HG02973 (cell line): ENCODE measurements around the gene ZHX3.
"Not testable (repeated sequence)": the region's sequence is repeated elsewhere in the genome, so short reads cannot be mapped to it uniquely, and the experiment has no call there.

Source experiments
- ATAC-seq: cut with Tn5 transposase; IDR thresholded peaks from one replicate; pipeline ENCODE4 v1.9.1; 2021; ENCODE audit warnings: moderate library complexity; ENCODE audit not compliant: unreplicated experiment

The ZHX3 gene

DNA sequence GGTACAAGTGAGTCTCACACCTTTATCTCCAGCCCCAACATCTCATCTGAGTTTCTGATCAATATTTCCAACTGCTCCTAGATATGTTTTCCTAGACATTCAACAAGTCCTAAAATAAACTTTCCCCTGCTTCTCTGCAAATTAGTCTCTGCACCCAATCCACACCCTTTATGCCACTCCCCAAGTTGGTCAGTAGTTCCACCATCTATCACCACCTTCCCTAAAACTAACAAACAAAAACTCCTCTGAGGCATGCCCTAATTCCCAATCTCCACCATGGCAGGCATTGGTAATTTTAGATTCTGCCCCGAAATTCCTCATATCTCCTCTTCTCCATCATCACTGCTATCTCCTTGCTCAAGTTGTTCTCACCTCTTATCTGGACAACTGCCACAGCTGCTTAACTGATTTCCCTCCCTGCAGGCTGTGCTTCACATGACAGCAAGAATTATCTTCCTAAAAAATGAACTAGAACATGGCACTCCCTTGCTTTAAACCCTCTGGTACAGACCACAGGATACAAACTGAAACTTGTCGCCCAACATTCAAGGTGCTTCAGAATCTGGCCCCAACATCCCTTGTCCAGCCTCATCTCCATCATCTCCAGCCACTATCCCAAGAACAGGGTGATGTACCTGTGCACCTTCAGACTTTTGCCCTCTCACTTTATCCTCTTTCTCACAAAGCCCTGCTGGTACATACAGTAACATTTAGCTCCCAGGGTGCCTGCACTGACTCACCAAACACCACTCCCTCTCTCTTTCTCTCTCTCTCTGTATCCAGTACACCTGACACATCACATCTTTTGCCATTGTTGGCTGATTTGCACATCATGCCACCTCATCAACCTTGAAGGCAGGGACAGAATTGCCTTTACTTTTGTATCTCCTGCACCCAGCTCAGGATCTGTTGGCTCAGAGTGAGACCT lies 55.5 kb downstream of the ZHX3 start:
- no peak for ATAC-seq

DNA sequence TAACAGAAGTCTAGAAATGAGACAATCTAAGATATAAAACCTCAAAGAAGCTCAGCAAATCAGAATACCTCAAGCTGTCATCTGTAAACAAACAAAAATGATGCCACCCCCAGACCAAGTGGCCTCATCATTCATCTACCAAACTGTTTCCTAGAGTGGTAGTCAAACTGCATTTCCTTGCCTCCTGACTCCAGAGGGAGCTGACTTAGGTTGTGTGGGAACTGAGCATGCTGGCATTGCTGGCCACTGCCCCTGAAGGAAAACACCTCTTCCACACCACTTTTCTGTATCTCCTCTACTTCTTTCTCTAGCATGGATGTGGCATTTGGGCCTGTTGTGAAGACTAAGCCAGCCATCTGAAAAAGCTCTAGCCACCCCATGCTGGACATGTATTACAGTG lies 56.3 kb downstream of the ZHX3 start:
- no peak for ATAC-seq

- ATAC-seq = no peak
These were observed 56.8 kb downstream of the ZHX3 start for GRCh38 chr20:41260734-41261220.

DNA sequence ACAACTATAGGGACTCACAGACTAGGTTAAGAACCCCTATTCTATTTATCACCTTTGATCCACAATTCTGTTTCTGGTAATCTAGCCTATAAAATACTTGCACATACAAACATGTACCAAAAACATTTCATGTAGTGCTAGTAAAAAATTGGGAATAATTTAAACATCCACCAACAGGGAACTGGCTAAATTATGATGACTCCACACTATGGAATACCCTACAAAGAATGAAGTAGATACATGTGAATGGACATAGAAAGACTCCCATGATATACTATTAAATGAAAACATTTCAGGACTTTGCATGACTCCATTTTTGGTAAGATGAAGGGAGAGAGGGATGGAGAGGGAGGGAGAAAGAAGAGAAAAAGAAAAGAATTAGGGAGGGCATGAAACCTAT lies 58.2 kb downstream of the ZHX3 start:
- no peak for ATAC-seq

GRCh38 chr20:41258474-41258873 lies 59.1 kb downstream of the ZHX3 start:
- no peak for ATAC-seq

DNA sequence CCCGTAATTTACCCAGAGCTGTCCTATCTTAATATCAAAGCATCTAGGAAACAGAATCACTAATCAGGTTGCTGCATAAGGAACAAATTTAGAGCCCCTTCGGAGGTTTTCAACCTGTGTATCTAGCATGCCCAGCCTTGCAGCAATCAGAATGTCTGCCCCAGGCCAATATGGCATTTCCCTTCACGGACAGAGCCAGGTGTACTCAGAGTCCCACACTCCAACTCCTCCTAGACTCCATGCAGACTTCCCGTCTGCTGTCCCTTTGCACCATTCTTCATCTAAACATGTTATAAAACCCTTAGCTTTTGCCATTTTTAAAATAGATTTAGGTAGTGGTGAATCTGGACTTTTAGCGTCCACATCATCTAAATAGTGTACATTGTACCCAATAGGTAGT lies 61.0 kb downstream of the ZHX3 start:
- no peak for ATAC-seq

GRCh38 chr20:41255655-41256054 lies 61.9 kb downstream of the ZHX3 start:
- no peak for ATAC-seq

GRCh38 chr20:41249411-41250281 lies 67.9 kb downstream of the ZHX3 start:
- ATAC-seq = no peak

GRCh38 chr20:41248368-41249024 lies 69.0 kb downstream of the ZHX3 start:
- ATAC-seq = no peak

DNA sequence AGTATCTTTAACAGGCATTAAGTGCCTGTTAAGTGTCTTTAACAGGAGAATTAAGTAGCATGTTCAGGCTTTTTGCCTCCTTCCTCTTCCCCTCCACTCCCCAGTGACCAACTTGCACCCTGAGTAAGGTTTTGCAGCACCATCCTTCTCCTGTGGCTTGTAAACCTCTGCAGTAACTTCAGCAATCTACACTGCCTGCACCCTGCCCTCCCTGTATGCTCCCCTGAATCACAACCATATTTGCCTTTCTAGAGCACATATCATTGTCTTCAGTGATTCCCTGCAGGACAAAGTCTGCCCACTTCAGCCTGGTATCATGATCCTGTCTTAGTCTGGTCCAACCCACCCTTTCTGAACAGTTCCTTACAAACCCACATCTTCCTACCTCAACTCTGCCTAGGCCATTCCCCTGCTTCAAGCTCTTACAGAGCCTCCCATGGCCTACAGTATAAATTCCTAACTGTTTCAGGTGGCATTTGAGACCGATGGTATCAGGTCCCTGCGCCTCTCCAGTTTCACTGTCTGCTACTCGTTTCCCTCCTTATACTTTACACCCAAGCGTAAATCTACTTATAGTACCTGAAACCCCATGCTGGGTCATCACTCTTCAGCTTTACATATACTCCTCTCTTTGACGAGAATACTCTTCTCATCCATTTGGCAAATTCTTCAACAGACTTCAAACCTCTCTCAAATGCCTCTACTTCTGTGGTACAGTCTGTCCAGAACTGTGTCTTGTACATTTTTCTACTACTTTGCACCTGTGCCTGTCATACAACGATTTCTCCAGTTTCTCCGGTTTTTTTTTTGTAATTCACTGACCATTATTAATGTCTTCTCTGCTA lies 69.8 kb downstream of the ZHX3 start:
- no peak for ATAC-seq

DNA sequence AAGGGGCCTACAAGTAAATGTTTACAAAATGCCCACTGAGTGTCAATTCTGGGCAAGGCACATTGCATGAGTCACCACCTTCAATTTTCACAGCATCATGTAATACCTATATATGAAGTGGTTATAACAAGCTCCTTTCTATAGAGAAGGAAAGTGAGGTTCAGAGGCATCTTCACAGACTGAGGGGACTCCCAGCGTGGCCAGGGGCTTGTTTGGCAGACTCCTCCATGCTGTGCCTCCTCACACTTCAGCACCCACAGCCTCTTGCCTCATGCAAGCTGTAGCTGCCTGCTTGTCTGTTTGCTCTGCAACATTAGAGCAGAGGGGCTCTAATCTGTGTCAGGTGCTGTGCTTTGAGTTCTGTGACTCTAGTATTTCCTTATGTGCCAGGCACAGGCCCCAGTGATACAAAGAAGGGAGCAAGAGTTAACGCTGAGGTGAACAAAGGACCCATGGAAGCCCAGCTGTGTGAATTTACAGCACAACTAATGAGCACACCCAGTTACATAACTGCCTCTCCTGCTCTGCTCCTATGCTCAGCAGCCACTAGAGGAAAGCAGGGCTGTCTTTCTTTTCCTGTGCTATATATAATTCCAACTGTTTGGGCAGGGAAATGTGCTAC lies 72.3 kb downstream of the ZHX3 start:
- ATAC-seq = no peak

DNA sequence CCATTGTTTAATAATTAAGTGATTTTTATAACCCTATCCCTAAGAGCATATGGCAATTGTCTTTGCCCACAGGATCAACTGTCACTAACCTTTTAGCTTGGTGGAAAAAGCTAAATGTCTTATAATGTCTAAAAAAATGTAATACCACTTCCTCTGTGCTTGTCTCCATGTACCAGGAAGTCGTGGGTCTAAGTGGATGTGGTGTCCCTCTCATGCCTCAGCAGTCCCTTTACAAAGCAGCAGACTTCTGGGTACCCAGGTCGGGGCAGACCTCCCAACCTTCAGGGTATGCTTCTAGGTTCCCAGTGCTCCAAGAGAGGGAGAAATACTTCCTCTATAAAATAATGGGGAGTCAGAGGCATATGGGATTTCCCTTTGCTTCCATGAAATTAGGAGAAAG lies 74.7 kb downstream of the ZHX3 start:
- ATAC-seq = no peak

DNA sequence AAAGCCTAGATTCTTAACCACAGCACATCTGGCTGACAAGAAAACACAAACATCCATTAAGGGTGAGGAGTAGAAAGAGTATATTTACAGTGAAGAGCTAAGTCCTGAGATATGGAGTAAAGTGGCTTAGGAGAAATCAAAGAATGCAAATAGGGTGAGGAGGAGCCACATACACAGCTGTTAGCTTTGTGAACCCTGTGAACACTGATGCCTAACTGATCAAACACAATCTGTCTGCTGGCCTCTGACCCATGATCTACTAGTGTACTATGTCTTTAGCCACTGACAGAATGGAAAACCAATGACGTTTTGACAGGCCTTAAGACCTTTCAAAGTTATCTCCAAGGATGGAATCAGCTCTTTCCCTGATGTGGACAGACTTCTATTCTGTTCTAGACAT lies 75.2 kb downstream of the ZHX3 start:
- ATAC-seq = no peak

GRCh38 chr20:41237233-41237632 lies 80.3 kb downstream of the ZHX3 start:
- ATAC-seq = not testable (repeated sequence)

GRCh38 chr20:41236818-41237217 lies 80.7 kb downstream of the ZHX3 start:
- not testable (repeated sequence) for ATAC-seq

GRCh38 chr20:41234546-41234945 lies 83.0 kb downstream of the ZHX3 start:
- ATAC-seq = no peak

DNA sequence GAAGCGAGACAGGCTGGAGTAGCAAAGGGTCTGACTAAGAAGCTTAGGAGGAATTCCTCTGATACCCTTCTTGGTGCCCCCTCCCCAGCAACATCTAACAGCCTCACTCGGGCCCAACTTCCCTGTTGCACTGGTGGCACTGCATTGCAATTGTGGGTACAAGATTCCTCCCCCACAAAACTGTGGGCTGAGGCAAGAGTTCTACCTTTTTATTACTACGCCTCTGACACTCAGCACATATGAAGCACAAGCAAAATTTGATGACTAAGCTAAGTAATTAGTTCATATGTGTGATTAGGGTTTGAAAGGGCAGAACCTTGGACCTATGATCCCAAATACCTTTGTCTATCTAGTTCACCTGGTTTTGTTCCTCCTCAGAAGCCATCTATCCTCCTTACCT lies 83.5 kb downstream of the ZHX3 start:
- no peak for ATAC-seq

- no peak for ATAC-seq
These were observed 84.3 kb downstream of the ZHX3 start for GRCh38 chr20:41232973-41233926.

GRCh38 chr20:41231136-41231535 lies 86.4 kb downstream of the ZHX3 start:
- ATAC-seq = no peak
